Measurements from ENCODE around the gene TMEM62.

TMEM62 gene

GRCh38 chr15:43204016-43204901 lies 70.9 kb downstream of the TMEM62 start:
- no peak overlapping the region for H3K4me3 ChIP-seq (ENCODE audit: low read depth, low read length)
- no peak for DNase-seq (ENCODE audit: low read depth)

- H3K4me3 ChIP-seq (ENCODE audit: low read depth, low read length) = no peak overlapping the region
- no peak for DNase-seq (ENCODE audit: low read depth)
Observed at GRCh38 chr15:43206054-43206453, 72.7 kb downstream of the TMEM62 start.

- H3K4me3 ChIP-seq (ENCODE audit: low read depth, low read length) = no peak overlapping the region
- no peak for DNase-seq (ENCODE audit: low read depth)
Observed at GRCh38 chr15:43207024-43207423, 73.6 kb downstream of the TMEM62 start.

GRCh38 chr15:43208052-43209002 lies 74.9 kb downstream of the TMEM62 start:
- DNase-seq (ENCODE audit: low read depth) = no peak
- H3K4me3 ChIP-seq (ENCODE audit: low read depth, low read length) = no peak overlapping the region

GRCh38 chr15:43209059-43209824 lies 75.9 kb downstream of the TMEM62 start:
- H3K4me3 ChIP-seq (ENCODE audit: low read depth, low read length) = no peak overlapping the region
- no peak for DNase-seq (ENCODE audit: low read depth)

GRCh38 chr15:43210172-43210745 lies 76.9 kb downstream of the TMEM62 start:
- no peak overlapping the region for H3K4me3 ChIP-seq (ENCODE audit: low read depth, low read length)
- DNase-seq (ENCODE audit: low read depth) = no peak

- H3K4me3 ChIP-seq (ENCODE audit: low read depth, low read length) = no peak overlapping the region
- no peak for DNase-seq (ENCODE audit: low read depth)
Observed at GRCh38 chr15:43210807-43211206, 77.4 kb downstream of the TMEM62 start.

- no peak overlapping the region for H3K4me3 ChIP-seq (ENCODE audit: low read depth, low read length)
- no peak for DNase-seq (ENCODE audit: low read depth)
Observed at GRCh38 chr15:43211224-43211735, 77.9 kb downstream of the TMEM62 start.

- H3K4me3 ChIP-seq (ENCODE audit: low read depth, low read length) = no peak overlapping the region
- DNase-seq (ENCODE audit: low read depth) = no peak
Observed at GRCh38 chr15:43212299-43212698, 78.9 kb downstream of the TMEM62 start.

GRCh38 chr15:43212951-43213350 lies 79.6 kb downstream of the TMEM62 start:
- no peak overlapping the region for H3K4me3 ChIP-seq (ENCODE audit: low read depth, low read length)
- DNase-seq (ENCODE audit: low read depth) = no peak

GRCh38 chr15:43213466-43213865 lies 80.1 kb downstream of the TMEM62 start:
- DNase-seq (ENCODE audit: low read depth) = no peak
- no peak overlapping the region for H3K4me3 ChIP-seq (ENCODE audit: low read depth, low read length)

- no peak for DNase-seq (ENCODE audit: low read depth)
Observed at GRCh38 chr15:43214169-43214568, 80.8 kb downstream of the TMEM62 start.

GRCh38 chr15:43214592-43215295 lies 81.4 kb downstream of the TMEM62 start:
- no peak for DNase-seq (ENCODE audit: low read depth)
- H3K4me3 ChIP-seq (ENCODE audit: low read depth, low read length) = no peak overlapping the region

More at GRCh38 chr15:43214169-43214568, 80.8 kb downstream of the TMEM62 start:
- no peak overlapping the region for H3K4me3 ChIP-seq (ENCODE audit: low read depth, low read length)

- DNase-seq (ENCODE audit: low read depth) = no peak
- no peak overlapping the region for H3K4me3 ChIP-seq (ENCODE audit: low read depth, low read length)
Observed at GRCh38 chr15:43215961-43216360, 82.6 kb downstream of the TMEM62 start.

- no peak overlapping the region for H3K4me3 ChIP-seq (ENCODE audit: low read depth, low read length)
- no peak for DNase-seq (ENCODE audit: low read depth)
Observed at GRCh38 chr15:43218908-43219706, 85.7 kb downstream of the TMEM62 start.

GRCh38 chr15:43219929-43220928 lies 86.8 kb downstream of the TMEM62 start:
- no peak for DNase-seq (ENCODE audit: low read depth)

More at GRCh38 chr15:43219929-43220928, 86.8 kb downstream of the TMEM62 start:
- no peak overlapping the region for H3K4me3 ChIP-seq (ENCODE audit: low read depth, low read length)

Data from skeletal muscle cell (primary cell).